GM23248 (cell line): Measurements from ENCODE around the gene CCDC90B. TPM values are rescaled to one million over a fixed set of nuclear protein-coding genes. Genes with fewer than 3 reads are reported as not detected.
"Not testable (repeated sequence)": the region's sequence is repeated elsewhere in the genome, so short reads cannot be mapped to it uniquely, and the experiment has no call there.

ENCODE experiments used
- DNase-seq: peaks from one replicate; pipeline ENCODE4 v3.0.0-alpha.2; 2015
- H2AFZ ChIP-seq: fragments of 200-600 bp; sonication (generic); 2 replicates; pipeline ENCODE4 v1.6.1; 2016; ENCODE audit warnings: antibody characterized with exemption
- H3F3A ChIP-seq: fragments of 200-600 bp; sonication (generic); 2 replicates; pipeline ENCODE4 v1.6.1; 2016; ENCODE audit warnings: mild to moderate bottlenecking, antibody characterized with exemption, mixed run types; ENCODE audit not compliant: insufficient read depth
- H3K27ac ChIP-seq: fragments of 200-600 bp; sonication (generic); 2 replicates; pipeline ENCODE4 v1.5.1; 2016; ENCODE audit warnings: mild to moderate bottlenecking
- H3K27me3 ChIP-seq: fragments of 200-600 bp; sonication (generic); replicated peaks from 2 replicates; pipeline ENCODE4 v1.6.1; 2016; ENCODE audit warnings: mild to moderate bottlenecking; ENCODE audit not compliant: insufficient read depth
- H3K36me3 ChIP-seq: fragments of 200-600 bp; sonication (generic); 2 replicates; pipeline ENCODE4 v1.6.1; 2016; ENCODE audit warnings: low read depth, mild to moderate bottlenecking
- H3K4me1 ChIP-seq: fragments of 200-600 bp; sonication (generic); 2 replicates; pipeline ENCODE4 v1.6.1; 2016; ENCODE audit warnings: mild to moderate bottlenecking; ENCODE audit not compliant: insufficient read depth
- H3K4me2 ChIP-seq: fragments of 200-600 bp; sonication (generic); one replicate; pipeline ENCODE4 v1.6.1; 2016; ENCODE audit warnings: mild to moderate bottlenecking; ENCODE audit not compliant: unreplicated experiment
- H3K4me3 ChIP-seq: fragments of 200-600 bp; sonication (generic); 2 replicates; pipeline ENCODE4 v1.5.1; 2016; ENCODE audit warnings: mild to moderate bottlenecking
- H3K79me2 ChIP-seq: fragments of 200-600 bp; sonication (generic); 2 replicates; pipeline ENCODE4 v1.6.1; 2016; ENCODE audit warnings: mild to moderate bottlenecking; ENCODE audit not compliant: insufficient read depth
- H3K9ac ChIP-seq: fragments of 200-600 bp; sonication (generic); 2 replicates; pipeline ENCODE4 v1.6.1; 2016; ENCODE audit warnings: mild to moderate bottlenecking
- H3K9me2 ChIP-seq: fragments of 200-600 bp; sonication (generic); 2 replicates; pipeline ENCODE4 v1.6.1; 2016; ENCODE audit warnings: mixed run types, mild to moderate bottlenecking, moderate library complexity; ENCODE audit not compliant: insufficient read depth
- H3K9me3 ChIP-seq: fragments of 200-600 bp; sonication (generic); one replicate; pipeline ENCODE4 v1.6.1; 2017; ENCODE audit warnings: low read depth
- H4K20me1 ChIP-seq: fragments of 200-600 bp; sonication (generic); 2 replicates; pipeline ENCODE4 v1.6.0; 2016; ENCODE audit not compliant: insufficient read depth
- EZH2 ChIP-seq: fragments of 200-600 bp; sonication (generic); IDR thresholded peaks from 2 replicates; pipeline ENCODE4 v1.6.1; 2018; ENCODE audit warnings: antibody characterized with exemption, mild to moderate bottlenecking; ENCODE audit not compliant: insufficient read depth, poor library complexity, severe bottlenecking
- EZH2phosphoT487 ChIP-seq: fragments of 200-600 bp; sonication (generic); IDR thresholded peaks from 2 replicates; pipeline ENCODE4 v1.6.1; 2018; ENCODE audit warnings: antibody characterized with exemption, moderate library complexity, mild to moderate bottlenecking, low read depth; ENCODE audit not compliant: insufficient read depth
- WGBS, 2 experiments: methylation state at CpG; one replicate each; pipeline ENCODE4 v1.1.6; 2015 to 2017; ENCODE audit warnings: low lambda C conversion rate in 2 of 2, low coverage in 1 of 2; ENCODE audit errors: missing lambda C conversion rate in 2 of 2; 5-methylcytosine and 5-hydroxymethylcytosine counted together
- in situ Hi-C: fragments of 300-500 bp; cut with MboI; formaldehyde crosslinking; loops from 2 replicates; pipeline ENCODE4 v1.15.0; 2020
- polyA plus RNA-seq: library from polyadenylated mRNA; unstranded; fragments of >200 nt; fragmentation: Nextera tagmentation; extraction: Ambion mirVana; gene quantifications from 2 replicates; pipeline ENCODE4 v1.2.1, GENCODE V29; 2016
- total RNA-seq: library from RNA; depleted of rRNA; stranded (reverse); fragments of >200 nt; shearing (Covaris generic); gene quantifications from 2 replicates; pipeline ENCODE4 v1.2.3, GENCODE V29; 2014

Gene CCDC90B
- total and polyA plus RNA-seq, 2 experiments from 2014 or later = 49.9 to 97.8 TPM

DNA sequence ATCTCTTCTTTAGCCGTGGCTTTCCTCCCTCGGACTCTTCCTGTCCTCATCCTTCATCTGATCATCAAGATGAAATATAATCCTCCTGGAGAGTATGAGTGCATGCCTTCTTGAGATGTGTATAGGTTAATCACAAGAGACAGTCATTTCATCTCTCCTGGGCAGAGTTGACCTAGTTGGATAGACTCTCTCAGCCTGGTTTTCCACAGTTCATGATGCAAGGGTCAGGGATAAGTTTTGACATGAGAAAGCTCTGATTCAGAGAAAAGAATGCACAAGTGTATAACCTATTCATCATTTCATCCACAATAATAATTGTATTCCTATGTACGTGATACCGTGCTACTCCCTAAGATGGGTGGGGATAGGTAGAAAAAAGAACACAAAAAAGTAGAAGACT lies 33.2 kb upstream of the CCDC90B start:
- in situ Hi-C loops = no loop called here
- 23 to 28% methylated on average over 4 of the region's 4 CpGs for WGBS, 2 experiments

DNA sequence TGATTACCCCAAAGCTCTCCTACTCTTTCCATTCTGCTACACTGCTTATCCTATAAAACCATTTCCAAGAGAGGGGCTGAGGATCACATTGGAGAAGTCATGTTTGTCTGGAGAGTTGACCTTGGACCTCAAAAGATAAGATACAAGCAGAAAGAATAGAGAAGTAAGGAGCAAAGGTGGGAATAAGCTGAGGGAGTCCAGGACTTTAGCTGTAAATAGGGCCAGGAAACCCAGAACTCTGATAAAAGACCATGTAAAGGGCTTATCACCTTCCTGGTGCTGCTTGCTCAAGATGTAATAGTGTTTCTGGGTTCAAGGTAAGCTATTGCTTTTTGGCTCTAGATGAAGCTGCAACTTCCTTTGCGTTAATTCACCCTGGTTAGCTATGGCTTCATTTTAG lies 32.8 kb upstream of the CCDC90B start:
- Histone ChIP-seq H3K27me3 (peaks cover 10% of the 10 kb centered on the region), H3K9ac (no peak overlapping the region), H3K4me3 (no peak overlapping the region), H3K9me2 (no peaks in the 10 kb centered on the region), H3K36me3 (no peaks in the 10 kb centered on the region), H3K4me2 (no peak overlapping the region), H3K27ac (no peak overlapping the region), H2AFZ (no peak overlapping the region), H3K9me3 (no peaks in the 10 kb centered on the region), H3K79me2 (no peaks in the 10 kb centered on the region), H4K20me1 (no peaks in the 10 kb centered on the region), H3F3A (no peaks in the 10 kb centered on the region), H3K4me1 (no peaks in the 10 kb centered on the region)
- 52 to 67% methylated on average over 1 of the region's 1 CpG for WGBS, 2 experiments
- DNase-seq = no peak
- TF ChIP-seq EZH2phosphoT487 = no peak
- no peak for TF ChIP-seq EZH2
- in situ Hi-C loops = no loop called here

More for the DNA sequence above, 33.2 kb upstream of the CCDC90B start:
- H3K36me3 ChIP-seq = no peaks in the 10 kb centered on the region
- H3K79me2 ChIP-seq = no peaks in the 10 kb centered on the region
- TF ChIP-seq EZH2phosphoT487 (no peak), EZH2 (no peak)
- H3K4me1 ChIP-seq = no peaks in the 10 kb centered on the region
- no peaks in the 10 kb centered on the region for H3K9me2 ChIP-seq
- no peak overlapping the region for H3K4me2 ChIP-seq
- H3K27me3 ChIP-seq = peaks cover 13% of the 10 kb centered on the region
- no peak overlapping the region for H3K9ac ChIP-seq
- no peak overlapping the region for H3K27ac ChIP-seq
- no peaks in the 10 kb centered on the region for H4K20me1 ChIP-seq
- H3F3A ChIP-seq = no peaks in the 10 kb centered on the region
- H3K4me3 ChIP-seq = no peak overlapping the region
- no peaks in the 10 kb centered on the region for H3K9me3 ChIP-seq
- DNase-seq = no peak
- no peak overlapping the region for H2AFZ ChIP-seq

DNA sequence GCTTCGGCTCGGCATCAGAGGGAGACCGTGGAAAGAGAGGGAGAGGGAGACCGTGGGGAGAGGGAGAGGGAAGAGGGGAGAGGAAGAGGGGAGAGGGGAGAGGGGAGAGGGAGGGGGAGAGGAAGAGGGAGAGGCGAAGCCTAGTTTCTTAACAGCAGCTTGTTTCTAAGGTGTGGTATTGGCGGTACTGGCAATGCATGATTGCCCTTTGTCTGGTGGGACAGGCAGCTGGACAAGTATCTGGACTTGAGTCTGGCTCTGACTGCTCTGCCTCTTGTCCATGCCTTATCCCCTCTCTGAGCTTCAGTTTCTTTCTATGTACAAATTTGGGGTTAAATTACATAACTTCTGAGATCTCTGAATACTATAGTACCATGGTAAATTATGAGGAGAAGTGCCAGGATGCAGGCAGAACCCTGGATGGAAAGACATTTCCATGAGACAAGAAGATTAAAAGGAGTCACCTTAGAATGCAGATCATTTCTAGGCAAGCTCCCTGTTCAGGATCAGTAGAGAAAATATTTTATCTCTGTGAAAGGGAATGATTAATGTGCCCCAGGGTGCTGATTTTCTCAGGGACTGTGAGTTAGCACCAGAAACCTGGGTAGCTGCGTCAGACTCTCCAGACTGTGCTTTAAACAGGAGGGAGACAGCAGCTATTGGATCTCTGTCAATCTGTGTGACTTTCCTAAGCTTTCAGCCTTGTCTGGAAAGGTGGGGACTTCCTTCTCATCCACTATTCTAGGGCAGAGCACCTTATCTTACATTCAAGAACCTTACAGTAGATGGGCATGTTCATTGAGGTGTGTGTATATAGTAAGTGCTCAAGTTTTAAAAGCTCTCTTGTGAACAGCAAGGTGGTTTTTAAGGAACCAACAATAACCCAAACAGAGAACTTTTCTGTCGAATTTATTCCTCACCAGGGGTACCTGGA lies 31.9 kb upstream of the CCDC90B start:
- H3K9me3 ChIP-seq = no peaks in the 10 kb centered on the region
- no peak overlapping the region for H3K9ac ChIP-seq
- no peaks in the 10 kb centered on the region for H3F3A ChIP-seq
- no peaks in the 10 kb centered on the region for H3K4me1 ChIP-seq
- no peaks in the 10 kb centered on the region for H3K79me2 ChIP-seq
- no peaks in the 10 kb centered on the region for H4K20me1 ChIP-seq
- 68 to 69% methylated on average over 7 to 8 of the region's 8 CpGs for WGBS, 2 experiments
- DNase-seq = no peak
- no peak overlapping the region for H3K4me3 ChIP-seq
- in situ Hi-C loops = no loop called here
- TF ChIP-seq EZH2 = no peak
- TF ChIP-seq EZH2phosphoT487 = no peak
- H2AFZ ChIP-seq = no peak overlapping the region
- no peaks in the 10 kb centered on the region for H3K36me3 ChIP-seq
- no peaks in the 10 kb centered on the region for H3K9me2 ChIP-seq
- H3K27me3 ChIP-seq = peaks cover 2% of the 10 kb centered on the region
- H3K27ac ChIP-seq = no peak overlapping the region
- no peak overlapping the region for H3K4me2 ChIP-seq

DNA sequence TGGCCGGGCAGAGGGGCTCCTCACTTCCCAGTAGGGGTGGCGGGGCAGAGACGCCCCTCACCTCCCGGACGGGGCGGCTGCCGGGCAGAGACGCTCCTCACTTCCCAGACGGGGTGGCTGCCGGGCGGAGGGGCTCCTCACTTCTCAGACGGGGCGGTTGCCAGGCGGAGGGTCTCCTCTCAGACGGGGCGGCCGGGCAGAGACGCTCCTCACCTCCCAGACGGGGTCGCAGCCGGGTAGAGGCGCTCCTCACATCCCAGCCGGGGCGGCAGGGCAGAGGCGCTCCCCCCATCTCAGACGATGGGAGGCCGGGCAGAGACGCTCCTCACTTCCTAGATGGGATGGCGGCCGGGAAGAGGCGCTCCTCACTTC lies 30.7 kb upstream of the CCDC90B start:
- H3K9me2 ChIP-seq, H3K9me3 ChIP-seq, H3K9ac ChIP-seq, H3F3A ChIP-seq, H3K4me3 ChIP-seq, H3K4me1 ChIP-seq, H3K36me3 ChIP-seq, H3K27ac ChIP-seq, in situ Hi-C loops, H3K27me3 ChIP-seq, H2AFZ ChIP-seq, H3K79me2 ChIP-seq, H4K20me1 ChIP-seq, DNase-seq, H3K4me2 ChIP-seq: not testable (repeated sequence)
- WGBS, 2 experiments = 96% methylated on average over 28 of the region's 31 CpGs; no CpG with 5 or more reads in 1 of the 2 experiments

DNA sequence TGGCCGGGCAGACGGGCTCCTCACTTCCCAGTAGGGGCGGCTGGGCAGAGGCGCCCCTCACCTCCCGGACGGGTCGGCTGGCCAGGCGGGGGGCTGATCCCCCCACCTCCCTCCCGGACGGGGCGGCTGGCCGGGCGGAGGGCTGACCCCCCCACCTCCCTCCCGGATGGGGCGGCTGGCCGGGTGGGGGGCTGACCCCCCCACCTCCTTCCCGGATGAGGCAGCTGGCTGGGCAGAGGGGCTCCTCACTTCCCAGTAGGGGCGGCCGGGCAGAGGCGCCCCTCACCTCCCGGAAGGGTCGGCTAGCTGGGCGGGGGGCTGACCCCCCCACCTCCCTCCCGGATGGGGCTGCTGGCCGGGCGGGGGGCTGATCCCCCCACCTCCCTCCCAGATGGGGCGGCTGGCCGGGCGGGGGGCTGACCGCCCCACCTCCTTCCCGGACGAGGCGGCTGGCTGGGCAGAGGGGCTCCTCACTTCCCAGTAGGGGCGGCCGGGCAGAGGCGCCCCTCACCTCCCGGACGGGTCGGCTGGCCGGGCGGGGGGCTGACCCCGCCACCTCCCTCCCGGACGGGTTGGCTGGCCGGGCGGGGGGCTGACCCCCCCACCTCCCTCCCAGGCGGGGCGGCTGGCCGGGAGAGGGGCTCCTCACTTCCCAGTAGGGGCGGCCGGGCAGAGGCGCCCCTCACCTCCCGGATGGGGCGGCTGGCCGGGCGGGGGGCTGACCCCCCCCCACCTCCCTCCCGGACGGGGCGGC lies 30.2 kb upstream of the CCDC90B start:
- 86% methylated on average over 57 of the region's 59 CpGs; no CpG with 5 or more reads in 1 of the 2 experiments for WGBS, 2 experiments
- DNase-seq, in situ Hi-C loops: not testable (repeated sequence)

More for the DNA sequence above, 30.2 kb upstream of the CCDC90B start:
- H3K4me3 ChIP-seq, H3K27me3 ChIP-seq, H4K20me1 ChIP-seq, H2AFZ ChIP-seq, H3K4me1 ChIP-seq, H3K79me2 ChIP-seq, H3K27ac ChIP-seq, H3K4me2 ChIP-seq, H3F3A ChIP-seq, H3K36me3 ChIP-seq, H3K9me2 ChIP-seq, H3K9me3 ChIP-seq, H3K9ac ChIP-seq: not testable (repeated sequence)
